PFSK-1 (cell line): ENCODE data around the gene TEDC2.

Experiments
- FOXP2 ChIP-seq: optimal IDR thresholded peaks from 2 replicates; pipeline ENCODE3; 2011; ENCODE audit warnings: borderline replicate concordance, control low read depth, inconsistent platforms; ENCODE audit not compliant: insufficient read depth; ENCODE audit errors: extremely low read length, extremely low read depth
- POLR2AphosphoS5 ChIP-seq: IDR thresholded peaks from 2 replicates; pipeline ENCODE4 v1.6.1; 2012; ENCODE audit warnings: low read depth, mild to moderate bottlenecking, control low read depth, low read length, moderate library complexity
- SIN3A ChIP-seq: IDR thresholded peaks from 2 replicates; pipeline ENCODE4 v1.6.1; 2012; ENCODE audit warnings: mild to moderate bottlenecking, low read length, moderate library complexity, borderline replicate concordance; ENCODE audit not compliant: insufficient read depth
- TAF1 ChIP-seq: IDR thresholded peaks from 2 replicates; pipeline ENCODE4 v1.6.1; 2012; ENCODE audit warnings: low read length, control low read depth, borderline replicate concordance; ENCODE audit not compliant: insufficient read depth
- TF ChIP-seq, protein P1 (sequence below), 2 experiments: IDR thresholded peaks; 2 replicates each; pipeline versions ENCODE4 v1.6.1 to v1.8.0; 2011 to 2012; ENCODE audit warnings: low read depth in 2 of 2, low read length in 2 of 2, control low read depth in 1 of 2, inconsistent platforms in 1 of 2, mild to moderate bottlenecking in 1 of 2, moderate library complexity in 1 of 2; ENCODE audit not compliant: insufficient read depth in 1 of 2

DNA sequence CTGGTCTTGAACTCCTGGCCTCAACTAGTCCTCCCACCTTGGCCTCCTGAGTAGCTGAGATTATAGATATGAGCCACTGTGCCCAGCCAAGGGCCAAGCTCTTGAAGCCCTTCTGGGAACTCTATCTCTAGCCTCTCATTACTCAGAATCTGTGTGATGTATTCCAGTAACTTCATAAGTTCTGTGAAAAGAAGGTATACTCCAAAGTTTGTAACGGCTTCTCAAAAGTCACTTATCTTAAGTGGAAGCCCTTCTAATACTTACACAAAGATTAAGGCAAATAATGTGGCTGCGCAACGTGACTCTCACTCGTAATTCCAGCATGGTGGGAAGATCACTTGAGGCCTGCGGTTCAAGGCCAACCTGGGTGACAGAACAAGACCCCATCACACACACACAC, 34.7 kb downstream of the TEDC2 start:
- TF ChIP-seq POLR2AphosphoS5 (no peak), SIN3A (no peak), FOXP2 (no peak), TAF1 (no peak)
- TF ChIP-seq, protein P1, sequence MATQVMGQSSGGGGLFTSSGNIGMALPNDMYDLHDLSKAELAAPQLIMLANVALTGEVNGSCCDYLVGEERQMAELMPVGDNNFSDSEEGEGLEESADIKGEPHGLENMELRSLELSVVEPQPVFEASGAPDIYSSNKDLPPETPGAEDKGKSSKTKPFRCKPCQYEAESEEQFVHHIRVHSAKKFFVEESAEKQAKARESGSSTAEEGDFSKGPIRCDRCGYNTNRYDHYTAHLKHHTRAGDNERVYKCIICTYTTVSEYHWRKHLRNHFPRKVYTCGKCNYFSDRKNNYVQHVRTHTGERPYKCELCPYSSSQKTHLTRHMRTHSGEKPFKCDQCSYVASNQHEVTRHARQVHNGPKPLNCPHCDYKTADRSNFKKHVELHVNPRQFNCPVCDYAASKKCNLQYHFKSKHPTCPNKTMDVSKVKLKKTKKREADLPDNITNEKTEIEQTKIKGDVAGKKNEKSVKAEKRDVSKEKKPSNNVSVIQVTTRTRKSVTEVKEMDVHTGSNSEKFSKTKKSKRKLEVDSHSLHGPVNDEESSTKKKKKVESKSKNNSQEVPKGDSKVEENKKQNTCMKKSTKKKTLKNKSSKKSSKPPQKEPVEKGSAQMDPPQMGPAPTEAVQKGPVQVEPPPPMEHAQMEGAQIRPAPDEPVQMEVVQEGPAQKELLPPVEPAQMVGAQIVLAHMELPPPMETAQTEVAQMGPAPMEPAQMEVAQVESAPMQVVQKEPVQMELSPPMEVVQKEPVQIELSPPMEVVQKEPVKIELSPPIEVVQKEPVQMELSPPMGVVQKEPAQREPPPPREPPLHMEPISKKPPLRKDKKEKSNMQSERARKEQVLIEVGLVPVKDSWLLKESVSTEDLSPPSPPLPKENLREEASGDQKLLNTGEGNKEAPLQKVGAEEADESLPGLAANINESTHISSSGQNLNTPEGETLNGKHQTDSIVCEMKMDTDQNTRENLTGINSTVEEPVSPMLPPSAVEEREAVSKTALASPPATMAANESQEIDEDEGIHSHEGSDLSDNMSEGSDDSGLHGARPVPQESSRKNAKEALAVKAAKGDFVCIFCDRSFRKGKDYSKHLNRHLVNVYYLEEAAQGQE (IDR thresholded peaks at IDR 0.05; ENCODE audit: insufficient read depth in 1 of 2, low read depth in 2 of 2, low read length in 2 of 2): no peak
